ENCODE measurements around the gene PRKAR1A.
A peak's percentile ranks its signal among the peaks of the same experiment; 100 is the strongest.
"Not testable (repeated sequence)": the region's sequence is repeated elsewhere in the genome, so short reads cannot be mapped to it uniquely, and the experiment has no call there.

The PRKAR1A gene

GRCh38 chr17:68511671-68512246 lies 471 bp upstream of the PRKAR1A start:
- DNase-seq (ENCODE audit: low read depth), result peak; percentile 76

GRCh38 chr17:68512960-68513474 lies 787 bp downstream of the PRKAR1A start:
- peak; percentile 78 for DNase-seq (ENCODE audit: low read depth)

- DNase-seq (ENCODE audit: low read depth), result no peak
Measured at GRCh38 chr17:68513932-68514331, 1.7 kb downstream of the PRKAR1A start.

GRCh38 chr17:68514831-68515635 lies 2.8 kb downstream of the PRKAR1A start:
- peak; percentile 93 for DNase-seq (ENCODE audit: low read depth)

- no peak for DNase-seq (ENCODE audit: low read depth)
Measured at GRCh38 chr17:68516732-68517131, 4.5 kb downstream of the PRKAR1A start.

GRCh38 chr17:68517605-68518004 lies 5.4 kb downstream of the PRKAR1A start:
- DNase-seq (ENCODE audit: low read depth), result not testable (repeated sequence)

GRCh38 chr17:68518063-68518815 lies 6.0 kb downstream of the PRKAR1A start:
- DNase-seq (ENCODE audit: low read depth), result no peak

- not testable (repeated sequence) for DNase-seq (ENCODE audit: low read depth)
Measured at GRCh38 chr17:68519051-68519450, 6.8 kb downstream of the PRKAR1A start.

- peak; percentile 46 for DNase-seq (ENCODE audit: low read depth)
Measured at GRCh38 chr17:68519911-68520310, 7.7 kb downstream of the PRKAR1A start.

- no peak for DNase-seq (ENCODE audit: low read depth)
Measured at GRCh38 chr17:68522266-68522665, 10.0 kb downstream of the PRKAR1A start.

GRCh38 chr17:68526548-68526947 lies 14.3 kb downstream of the PRKAR1A start:
- no peak for DNase-seq (ENCODE audit: low read depth)

GRCh38 chr17:68527314-68527713 lies 15.1 kb downstream of the PRKAR1A start:
- no peak for DNase-seq (ENCODE audit: low read depth)

- DNase-seq (ENCODE audit: low read depth), result no peak
Measured at GRCh38 chr17:68531252-68531651, 19.0 kb downstream of the PRKAR1A start.

GRCh38 chr17:68532826-68533225 lies 20.6 kb downstream of the PRKAR1A start:
- peak; percentile 54 for DNase-seq (ENCODE audit: low read depth)

- peak; percentile 74 for DNase-seq (ENCODE audit: low read depth)
Measured at GRCh38 chr17:68533887-68534694, 21.9 kb downstream of the PRKAR1A start.

GRCh38 chr17:68534695-68535088 lies 22.5 kb downstream of the PRKAR1A start:
- DNase-seq (ENCODE audit: low read depth), result no peak

GRCh38 chr17:68535922-68536321 lies 23.7 kb downstream of the PRKAR1A start:
- DNase-seq (ENCODE audit: low read depth), result no peak

GRCh38 chr17:68539548-68540467 lies 27.6 kb downstream of the PRKAR1A start:
- DNase-seq (ENCODE audit: low read depth), result peak; percentile 33

GRCh38 chr17:68540981-68541380 lies 28.8 kb downstream of the PRKAR1A start:
- DNase-seq (ENCODE audit: low read depth), result no peak

GRCh38 chr17:68541816-68542215 lies 29.6 kb downstream of the PRKAR1A start:
- DNase-seq (ENCODE audit: low read depth), result no peak
